ENCODE data around the gene UBXN11. TPM values are rescaled to one million over a fixed set of nuclear protein-coding genes. Genes with fewer than 3 reads are reported as not detected.

UBXN11 gene
- total and polyA plus RNA-seq, 9 donors = 3.6 to 37.0 (median 26.0) TPM

DNA sequence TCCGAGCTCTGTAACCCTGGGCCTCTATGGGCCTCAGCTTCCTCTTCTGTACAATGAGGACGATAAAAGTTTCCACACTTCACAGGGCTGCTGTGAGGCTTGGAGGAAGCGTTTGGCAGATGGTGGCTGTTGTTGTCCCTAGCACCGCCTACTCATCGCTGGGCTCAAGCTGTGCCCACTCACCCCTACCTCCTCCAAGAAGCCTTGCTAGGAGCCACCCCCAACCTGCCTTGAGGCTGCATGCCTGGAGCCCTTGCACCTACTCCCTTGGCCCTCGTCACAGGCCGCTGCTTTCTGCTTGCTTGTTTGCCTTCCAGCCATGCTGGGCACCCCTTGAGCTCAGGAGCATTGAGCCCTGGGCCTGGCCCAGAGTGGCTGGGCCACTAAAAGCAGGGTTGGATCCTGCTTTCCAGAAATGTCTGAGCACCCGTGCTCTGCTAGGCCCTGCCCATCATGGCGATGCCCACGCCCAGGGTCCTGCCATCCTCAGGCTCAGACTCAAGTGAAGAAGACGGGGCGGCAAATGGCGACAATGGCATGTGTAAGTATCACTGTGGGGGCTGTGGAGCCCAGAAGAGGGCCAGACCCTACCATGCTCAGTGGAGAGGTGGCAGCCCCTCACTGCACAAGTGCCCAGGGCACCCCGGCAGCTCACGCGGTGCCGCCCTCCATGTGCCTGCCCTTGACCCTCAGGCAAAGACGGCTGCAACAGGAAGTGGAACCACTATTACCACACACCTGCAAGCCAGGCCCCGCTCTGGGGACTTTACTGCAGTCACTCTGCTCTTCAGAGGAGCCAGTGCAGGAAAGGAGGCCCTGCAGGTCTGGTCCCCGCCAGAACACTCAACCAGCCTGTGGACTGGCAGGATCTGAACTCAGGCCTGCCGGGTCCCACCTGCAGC, 17.0 kb downstream of the UBXN11 start:
- no peak for DNase-seq
- H3K9me3 ChIP-seq = no peaks in the 10 kb centered on the region
- no peaks in the 10 kb centered on the region for H3K27me3 ChIP-seq
- H3K36me3 ChIP-seq = no peaks in the 10 kb centered on the region
- intact Hi-C loops (cut with DNase I) = no loop called here
- no peak overlapping the region for H3K27ac ChIP-seq
- WGBS, 3 donors = 83 to 89% (median 86%) methylated on average over 21 of the region's 21 CpGs
- TF ChIP-seq, protein P1, sequence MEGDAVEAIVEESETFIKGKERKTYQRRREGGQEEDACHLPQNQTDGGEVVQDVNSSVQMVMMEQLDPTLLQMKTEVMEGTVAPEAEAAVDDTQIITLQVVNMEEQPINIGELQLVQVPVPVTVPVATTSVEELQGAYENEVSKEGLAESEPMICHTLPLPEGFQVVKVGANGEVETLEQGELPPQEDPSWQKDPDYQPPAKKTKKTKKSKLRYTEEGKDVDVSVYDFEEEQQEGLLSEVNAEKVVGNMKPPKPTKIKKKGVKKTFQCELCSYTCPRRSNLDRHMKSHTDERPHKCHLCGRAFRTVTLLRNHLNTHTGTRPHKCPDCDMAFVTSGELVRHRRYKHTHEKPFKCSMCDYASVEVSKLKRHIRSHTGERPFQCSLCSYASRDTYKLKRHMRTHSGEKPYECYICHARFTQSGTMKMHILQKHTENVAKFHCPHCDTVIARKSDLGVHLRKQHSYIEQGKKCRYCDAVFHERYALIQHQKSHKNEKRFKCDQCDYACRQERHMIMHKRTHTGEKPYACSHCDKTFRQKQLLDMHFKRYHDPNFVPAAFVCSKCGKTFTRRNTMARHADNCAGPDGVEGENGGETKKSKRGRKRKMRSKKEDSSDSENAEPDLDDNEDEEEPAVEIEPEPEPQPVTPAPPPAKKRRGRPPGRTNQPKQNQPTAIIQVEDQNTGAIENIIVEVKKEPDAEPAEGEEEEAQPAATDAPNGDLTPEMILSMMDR (IDR thresholded peaks at IDR 0.05) = no peak
- TF ChIP-seq EP300 (IDR thresholded peaks at IDR 0.05) (no peak), POLR2A (IDR thresholded peaks at IDR 0.05) (no peak)
- no peaks in the 10 kb centered on the region for H3K4me1 ChIP-seq (ENCODE audit: insufficient read depth)
- no peak overlapping the region for H3K4me3 ChIP-seq

DNA sequence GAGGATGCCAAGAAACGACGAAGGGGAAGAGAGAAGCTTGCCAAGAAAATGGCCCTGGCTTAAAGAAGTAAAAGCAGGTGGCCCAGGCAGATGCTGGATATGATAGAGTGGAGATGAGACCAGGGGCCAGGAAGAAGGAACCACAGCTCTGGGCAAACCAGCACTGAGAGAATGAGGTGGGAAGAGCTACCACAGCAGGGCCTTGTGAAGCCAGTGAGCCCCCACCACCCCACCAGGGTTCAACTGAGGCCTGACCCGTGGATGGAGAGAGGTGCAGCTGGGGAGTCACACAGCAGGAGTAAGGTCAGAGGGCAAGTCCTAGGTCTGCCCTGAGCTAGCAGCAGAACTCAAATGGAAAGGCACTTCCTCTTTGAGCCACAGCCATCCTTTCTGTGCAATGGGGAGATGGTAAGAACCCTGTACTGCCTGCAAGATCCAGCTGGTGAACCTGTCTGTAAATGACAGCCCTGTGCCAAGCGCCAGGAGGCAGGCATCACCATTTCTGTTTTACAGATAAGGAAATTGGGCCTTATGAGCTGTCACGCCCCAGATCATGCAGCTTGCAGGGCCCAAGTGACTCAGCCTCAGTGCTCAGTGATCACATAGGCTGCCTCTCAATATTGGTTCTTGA, 18.0 kb downstream of the UBXN11 start:
- Histone ChIP-seq H3K27me3 (no peaks in the 10 kb centered on the region), H3K36me3 (no peaks in the 10 kb centered on the region), H3K4me3 (no peak overlapping the region), H3K27ac (no peak overlapping the region), H3K4me1 (ENCODE audit: insufficient read depth) (no peaks in the 10 kb centered on the region), H3K9me3 (no peaks in the 10 kb centered on the region)
- intact Hi-C loops (cut with DNase I) = no loop called here
- DNase-seq = no peak
- TF ChIP-seq, protein P1 (IDR thresholded peaks at IDR 0.05) = no peak
- no peak for TF ChIP-seq POLR2A (IDR thresholded peaks at IDR 0.05)
- no peak for TF ChIP-seq EP300 (IDR thresholded peaks at IDR 0.05)
- WGBS, 3 donors = 57 to 66% (median 61%) methylated on average over 5 of the region's 5 CpGs

DNA sequence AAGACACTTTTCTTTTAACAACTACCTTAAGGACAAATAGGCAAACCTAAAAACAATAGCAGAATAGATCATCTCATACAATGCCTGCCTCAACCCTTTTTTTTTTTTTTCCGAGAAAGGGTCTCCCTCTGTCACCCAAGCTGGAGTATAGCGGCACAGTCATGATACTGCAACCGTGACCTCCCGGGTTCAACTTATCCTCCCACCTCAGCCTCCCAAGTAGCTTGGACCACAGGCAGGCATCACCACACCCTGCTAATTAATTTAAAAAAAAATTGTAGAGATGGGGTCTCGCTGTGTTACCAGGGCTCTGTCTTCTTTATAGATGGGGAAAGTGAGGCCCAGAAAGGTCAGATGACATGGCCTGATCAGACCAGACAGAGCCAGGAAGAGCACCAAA, 18.6 kb downstream of the UBXN11 start:
- Histone ChIP-seq H3K36me3 (no peaks in the 10 kb centered on the region), H3K4me3 (no peak overlapping the region), H3K27ac (no peak overlapping the region), H3K4me1 (ENCODE audit: insufficient read depth) (no peaks in the 10 kb centered on the region), H3K9me3 (no peaks in the 10 kb centered on the region), H3K27me3 (no peaks in the 10 kb centered on the region)
- intact Hi-C loops (cut with DNase I) = no loop called here
- no peak for DNase-seq
- TF ChIP-seq, protein P1 (IDR thresholded peaks at IDR 0.05) = no peak
- TF ChIP-seq POLR2A (IDR thresholded peaks at IDR 0.05) (no peak), EP300 (IDR thresholded peaks at IDR 0.05) (no peak)
- WGBS, 3 donors = 84 to 88% (median 86%) methylated on average over 5 of the region's 5 CpGs

DNA sequence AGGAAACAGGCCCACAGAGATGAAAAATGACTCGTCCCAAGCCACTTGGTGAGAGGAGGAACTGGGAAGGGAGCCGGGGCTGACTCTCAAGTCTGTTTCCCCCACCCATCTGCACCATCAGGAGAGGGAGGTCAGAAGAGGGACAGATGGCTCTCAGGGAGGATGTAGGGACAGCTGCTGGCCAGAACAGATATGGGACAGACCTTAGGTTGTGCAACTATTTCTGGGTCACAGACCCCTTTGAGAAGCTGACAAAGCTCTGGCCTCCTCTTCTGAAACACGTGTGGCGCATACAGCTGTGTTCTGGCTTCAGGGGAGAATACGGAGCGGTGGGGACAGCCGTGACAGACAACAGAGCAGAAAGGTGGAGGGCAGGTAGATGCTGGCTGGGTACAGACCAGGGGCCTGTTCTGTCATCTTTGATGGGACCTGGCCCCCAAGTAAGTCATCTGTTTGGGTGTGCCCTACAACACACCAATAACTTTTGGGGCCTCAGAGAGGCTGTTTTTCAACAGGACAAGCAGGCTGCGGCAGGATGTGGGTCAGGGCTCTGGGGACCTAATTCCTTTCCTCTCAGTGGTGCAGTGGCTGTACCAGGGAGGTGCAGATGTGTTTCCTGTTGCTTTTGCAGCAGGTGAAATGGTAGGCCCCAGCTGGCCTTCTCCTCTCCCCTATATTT, 19.3 kb downstream of the UBXN11 start:
- no peak for DNase-seq
- no peak overlapping the region for H3K4me3 ChIP-seq
- WGBS, 3 donors = 79 to 87% (median 80%) methylated on average over 8 of the region's 8 CpGs
- no peaks in the 10 kb centered on the region for H3K4me1 ChIP-seq (ENCODE audit: insufficient read depth)
- H3K27me3 ChIP-seq = no peaks in the 10 kb centered on the region
- intact Hi-C loops (cut with DNase I) = no loop called here
- no peaks in the 10 kb centered on the region for H3K9me3 ChIP-seq
- TF ChIP-seq POLR2A (IDR thresholded peaks at IDR 0.05) = no peak
- TF ChIP-seq, protein P1 (IDR thresholded peaks at IDR 0.05) = no peak
- TF ChIP-seq EP300 (IDR thresholded peaks at IDR 0.05) = no peak
- no peaks in the 10 kb centered on the region for H3K36me3 ChIP-seq
- no peak overlapping the region for H3K27ac ChIP-seq
